Activated naive CD4-positive, alpha-beta T cell treated with anti-CD3 and anti-CD28 coated beads for 36 hours (primary cell): Measurements from ENCODE around the gene RNF222. TPM values are rescaled to one million over a fixed set of nuclear protein-coding genes. Genes with fewer than 3 reads are reported as not detected.
"Not testable (repeated sequence)": the region's sequence is repeated elsewhere in the genome, so short reads cannot be mapped to it uniquely, and the experiment has no call there.

ENCODE experiments used
- CTCF ChIA-PET: fragments of 350-600 bp; sonication (Branson Sonifier 250); formaldehyde crosslinking; loops from one replicate; lab custom pipeline; 2021; ENCODE audit warnings: antibody characterized with exemption; lab: Charles Lee
- DNase-seq: peaks from one replicate; pipeline ENCODE4 v3.0.0-alpha.2; 2020
- H3K27ac Mint-ChIP-seq: one replicate; pipeline ENCODE4 v1.8.0; 2021; ENCODE audit warnings: mild to moderate bottlenecking, mixed read lengths
- H3K27me3 Mint-ChIP-seq: one replicate; pipeline ENCODE4 v1.8.0; 2021; ENCODE audit warnings: low read depth, mixed read lengths
- H3K36me3 Mint-ChIP-seq: one replicate; pipeline ENCODE4 v1.8.0; 2021; ENCODE audit warnings: low read depth, mixed read lengths
- H3K4me1 Mint-ChIP-seq: one replicate; pipeline ENCODE4 v1.8.0; 2021; ENCODE audit warnings: low read depth, mixed read lengths
- H3K4me3 Mint-ChIP-seq: one replicate; pipeline ENCODE4 v1.8.0; 2021; ENCODE audit warnings: mild to moderate bottlenecking, moderate library complexity, mixed read lengths
- H3K9me3 Mint-ChIP-seq: one replicate; pipeline ENCODE4 v1.8.0; 2021; ENCODE audit warnings: mixed read lengths
- intact Hi-C: fragments of 100-400 bp; cut with micrococcal nuclease; formaldehyde crosslinking; loops from one replicate; pipeline ENCODE4 v1.15.1; 2023
- total RNA-seq, 2 experiments: library from RNA; stranded (reverse); gene quantifications; one replicate each; pipeline ENCODE4 v1.2.3, GENCODE V29; 2021

The RNF222 gene
- total RNA-seq, 2 experiments from 2014 or later: 0.07 to 0.10 TPM

- H3K4me1 Mint-ChIP-seq: peaks cover 10% of the 10 kb centered on the region
- H3K27ac Mint-ChIP-seq: no peak overlapping the region
- no peaks in the 10 kb centered on the region for H3K27me3 Mint-ChIP-seq
- no peaks in the 10 kb centered on the region for H3K36me3 Mint-ChIP-seq
- CTCF ChIA-PET: interaction anchor here (0.6 to 1.8 kb wide), 3 partner anchors 8 to 89 kb away, joined by 3 to 4 read pairs (median 3); partner anchors contain the start of gene KRABD2
- intact Hi-C loops: no loop called here
- DNase-seq: no peak
- no peak overlapping the region for H3K4me3 Mint-ChIP-seq
- no peaks in the 10 kb centered on the region for H3K9me3 Mint-ChIP-seq
Measured at GRCh38 chr17:8391711-8392110, 5.9 kb downstream of the RNF222 start.

DNA sequence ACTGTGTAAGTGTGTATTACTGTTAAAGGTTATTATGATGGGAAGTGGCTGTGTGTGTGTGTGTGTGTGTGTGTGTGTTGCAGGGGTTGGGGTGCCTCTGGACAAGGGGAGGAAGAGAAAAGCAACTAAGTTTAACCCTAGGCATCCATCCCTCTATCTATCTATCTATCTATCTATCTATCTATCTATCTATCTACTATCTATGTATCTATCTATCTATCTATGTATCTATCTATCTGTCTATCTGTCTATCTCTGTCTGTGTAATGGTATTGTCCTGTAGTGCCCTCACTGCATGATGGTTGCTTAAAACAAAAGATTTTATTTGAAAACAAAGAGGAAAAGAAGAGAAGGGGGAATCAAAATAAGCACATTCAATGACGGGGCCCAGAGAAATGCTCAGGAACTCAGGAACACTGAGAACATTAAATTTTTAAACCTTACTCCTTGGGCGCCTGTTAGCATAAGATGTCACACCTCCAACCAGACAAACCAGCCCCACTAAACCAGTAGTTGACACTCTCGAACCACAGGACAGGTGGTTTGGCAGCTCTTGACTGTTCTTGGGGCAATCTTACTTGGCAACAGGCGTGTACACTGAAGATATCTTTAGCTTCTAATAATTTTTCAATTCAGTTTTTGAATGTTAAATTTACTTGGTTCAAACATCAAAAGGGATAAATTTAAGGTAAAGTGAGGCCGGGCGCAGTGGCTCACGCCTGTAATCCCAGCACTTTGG is 9.5 kb downstream of the RNF222 start:
- no peak overlapping the region for H3K27ac Mint-ChIP-seq
- no peak for DNase-seq
- CTCF ChIA-PET: no interaction called here
- H3K27me3 Mint-ChIP-seq: no peaks in the 10 kb centered on the region
- no peaks in the 10 kb centered on the region for H3K9me3 Mint-ChIP-seq
- peaks cover 13% of the 10 kb centered on the region for H3K4me1 Mint-ChIP-seq
- peaks cover under 1% of the 10 kb centered on the region for H3K36me3 Mint-ChIP-seq
- intact Hi-C loops: no loop called here
- H3K4me3 Mint-ChIP-seq: no peak overlapping the region

- CTCF ChIA-PET: interaction anchor here (1.0 to 2.0 kb wide), 2 partner anchors 10 to 360 kb away, joined by 3 to 7 read pairs; partner anchors contain the start of gene KRABD2
- Mint-ChIP-seq H3K27me3 (no peaks in the 10 kb centered on the region), H3K27ac (no peak overlapping the region), H3K4me3 (no peak overlapping the region), H3K36me3 (peaks cover 12% of the 10 kb centered on the region), H3K4me1 (peaks cover 24% of the 10 kb centered on the region), H3K9me3 (no peaks in the 10 kb centered on the region)
- intact Hi-C loops: no loop called here
- no peak for DNase-seq
Measured at GRCh38 chr17:8386841-8387240, 10.8 kb downstream of the RNF222 start.

DNA sequence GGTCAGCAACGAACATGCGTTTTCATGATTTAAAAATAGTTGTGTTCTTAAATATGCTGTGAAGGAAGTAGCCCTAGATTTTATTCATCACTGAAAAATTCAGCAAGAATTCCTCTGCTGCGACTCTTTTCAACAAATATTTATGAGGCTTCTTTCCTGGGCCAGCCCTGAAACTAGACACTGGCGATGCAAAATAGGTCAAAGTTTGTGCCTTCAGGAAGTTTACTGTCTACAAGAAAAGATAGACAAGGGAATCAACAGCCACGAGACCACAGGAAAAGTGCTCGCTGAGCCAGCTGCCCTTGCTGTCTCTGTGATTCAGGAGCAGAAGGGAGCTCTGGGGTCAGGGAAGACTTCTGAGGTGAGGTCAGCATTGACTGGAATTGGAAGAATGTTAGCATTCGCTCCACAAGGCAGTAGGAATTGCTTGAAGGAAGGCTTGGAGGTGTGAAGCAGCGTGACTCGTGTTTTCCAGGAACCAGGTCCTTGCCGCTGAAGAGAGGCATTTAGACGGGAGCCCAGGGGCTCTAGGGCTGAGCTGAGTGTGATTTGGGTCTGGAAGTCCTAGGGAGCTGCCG is 12.7 kb downstream of the RNF222 start:
- peak overlapping the region; percentile 77 for H3K27ac Mint-ChIP-seq
- intact Hi-C loops: loop anchor here (5.0 kb wide), 6 partner anchors 248 to 1373 kb away; partner anchors contain the start of genes CNTROB, HES7, RNASEK and TRAPPC1
- H3K9me3 Mint-ChIP-seq: no peaks in the 10 kb centered on the region
- no peaks in the 10 kb centered on the region for H3K27me3 Mint-ChIP-seq
- no peak for DNase-seq
- peaks cover 41% of the 10 kb centered on the region for H3K4me1 Mint-ChIP-seq
- peak overlapping the region; percentile 99 for H3K4me3 Mint-ChIP-seq
- CTCF ChIA-PET: interaction anchor here (2.1 kb wide), 1 partner anchor 362 kb away, joined by 16 read pairs; no protein-coding TSS in a partner anchor
- peaks cover 32% of the 10 kb centered on the region for H3K36me3 Mint-ChIP-seq

DNA sequence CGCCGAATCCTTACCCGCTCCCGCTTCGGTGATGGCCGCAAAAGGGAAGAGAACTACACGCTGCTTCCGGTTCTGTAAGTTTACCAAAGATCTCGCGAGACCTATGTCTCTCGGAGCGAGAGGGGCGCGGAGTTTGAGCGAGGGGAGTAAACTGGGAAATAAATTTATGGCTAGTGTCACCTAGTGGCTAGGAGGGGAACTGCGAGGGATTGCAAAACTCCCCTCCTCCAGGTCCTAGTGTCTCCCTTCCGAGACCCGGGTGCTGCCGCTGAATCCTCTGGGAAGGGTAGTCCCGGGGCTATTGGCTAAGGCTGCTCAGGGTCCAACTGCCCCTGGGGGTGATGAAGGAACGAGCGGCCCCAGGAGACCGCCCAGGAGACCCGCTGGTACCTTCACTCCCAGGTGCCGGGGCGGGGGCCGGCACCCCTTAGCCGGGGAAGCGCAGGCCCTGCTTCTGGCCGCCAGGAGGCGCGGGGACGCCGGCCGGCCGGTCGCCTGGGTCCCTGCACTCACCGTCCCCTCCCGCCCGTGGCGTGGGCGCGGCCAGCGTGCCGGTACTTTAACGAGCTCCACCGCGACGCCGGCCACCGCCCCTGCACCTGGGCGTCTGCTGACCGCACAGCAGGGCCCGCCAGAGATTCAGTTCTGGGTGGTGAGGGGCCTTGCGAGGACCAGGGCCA is 14.3 kb downstream of the RNF222 start, which contains the start of gene RPL26:
TSS of gene RPL26 (minus strand) at position 51 of the 680 bp plus-strand sequence. CDS start 883 bp downstream, outside the sequence.
- H3K4me3 Mint-ChIP-seq: peak within 1 kb of the TSS; percentile 99
- CTCF ChIA-PET: interaction anchor here (0.6 to 2.1 kb wide), 12 partner anchors 9 to 581 kb away, joined by 3 to 16 read pairs (median 4); partner anchors contain the start of gene NDEL1
- peaks cover 57% of the 10 kb centered on the region for H3K4me1 Mint-ChIP-seq
- no peaks in the 10 kb centered on the region for H3K27me3 Mint-ChIP-seq
- peak within 1 kb of the TSS; percentile 98 for H3K27ac Mint-ChIP-seq
- H3K36me3 Mint-ChIP-seq: peaks cover 47% of the 10 kb centered on the region
- intact Hi-C loops: loop anchor here (1.0 to 5.0 kb wide), 12 partner anchors 52 to 1371 kb away; partner anchors contain the start of genes CNTROB, CTC1, HES7 and MYH10
- peak; percentile 98 for DNase-seq
- no peaks in the 10 kb centered on the region for H3K9me3 Mint-ChIP-seq

- Mint-ChIP-seq H3K4me1 (peaks cover 59% of the 10 kb centered on the region), H3K27me3 (no peaks in the 10 kb centered on the region), H3K27ac (peak overlapping the region; percentile 98), H3K4me3 (peak overlapping the region; percentile 99), H3K36me3 (peaks cover 49% of the 10 kb centered on the region), H3K9me3 (no peaks in the 10 kb centered on the region)
- DNase-seq: no peak
- CTCF ChIA-PET: interaction anchor here (1.6 kb wide), 1 partner anchor 54 kb away, joined by 4 read pairs; no protein-coding TSS in a partner anchor
- intact Hi-C loops: loop anchor here (1.0 to 5.0 kb wide), 12 partner anchors 52 to 1371 kb away; partner anchors contain the start of genes CNTROB, CTC1, HES7 and MYH10
Measured at GRCh38 chr17:8382880-8383142, 14.8 kb downstream of the RNF222 start.

- DNase-seq: no peak
- Mint-ChIP-seq H3K27ac (peak overlapping the region; percentile 98), H3K4me3 (peak overlapping the region; percentile 99), H3K9me3 (no peaks in the 10 kb centered on the region), H3K36me3 (peaks cover 54% of the 10 kb centered on the region), H3K4me1 (peaks cover 63% of the 10 kb centered on the region), H3K27me3 (no peaks in the 10 kb centered on the region)
- CTCF ChIA-PET: interaction anchor here (1.6 kb wide), 1 partner anchor 55 kb away, joined by 4 read pairs; no protein-coding TSS in a partner anchor
- intact Hi-C loops: loop anchor here (2.0 to 5.0 kb wide), 8 partner anchors 87 to 1370 kb away; partner anchors contain the start of genes CNTROB, HES7, RNASEK and SLC25A35
Measured at GRCh38 chr17:8382052-8382879, 15.4 kb downstream of the RNF222 start.

DNA sequence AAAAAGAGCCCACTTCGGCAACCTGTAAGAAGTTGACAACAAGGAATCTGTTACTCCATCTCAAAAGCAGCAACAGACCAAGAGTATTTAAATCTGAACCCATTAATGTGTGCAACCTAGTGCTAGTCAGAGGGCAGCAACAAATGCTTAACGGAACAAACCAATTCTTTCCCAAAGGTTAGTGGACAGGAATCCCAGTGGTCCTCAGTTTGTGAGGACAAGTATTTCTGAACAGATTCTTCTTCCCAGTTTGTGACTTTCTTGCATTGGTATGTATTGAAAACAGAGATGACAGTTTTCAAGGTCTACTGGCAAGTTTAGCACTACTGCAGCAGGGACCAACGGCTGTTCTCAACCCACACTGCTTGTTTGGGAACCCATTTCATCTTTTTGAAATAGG is 17.6 kb downstream of the RNF222 start:
- Mint-ChIP-seq H3K27me3 (no peaks in the 10 kb centered on the region), H3K27ac (no peak overlapping the region), H3K4me1 (peaks cover 77% of the 10 kb centered on the region), H3K9me3 (no peaks in the 10 kb centered on the region), H3K36me3 (peaks cover 62% of the 10 kb centered on the region), H3K4me3 (peak overlapping the region; percentile 99)
- intact Hi-C loops: loop anchor here (5.0 kb wide), 6 partner anchors 243 to 1368 kb away; partner anchors contain the start of genes CNTROB, HES7, RNASEK and TRAPPC1
- DNase-seq: no peak
- CTCF ChIA-PET: no interaction called here

GRCh38 chr17:8378117-8378516 is 19.5 kb downstream of the RNF222 start:
- H3K27me3 Mint-ChIP-seq, intact Hi-C loops, H3K9me3 Mint-ChIP-seq, H3K27ac Mint-ChIP-seq, DNase-seq: not testable (repeated sequence)
- CTCF ChIA-PET: interaction anchor here (1.6 kb wide), 1 partner anchor 9 kb away, joined by 7 read pairs; no protein-coding TSS in a partner anchor
- H3K4me3 Mint-ChIP-seq: peak overlapping the region; percentile 32
- H3K36me3 Mint-ChIP-seq: peaks cover 62% of the 10 kb centered on the region
- H3K4me1 Mint-ChIP-seq: peaks cover 70% of the 10 kb centered on the region

DNA sequence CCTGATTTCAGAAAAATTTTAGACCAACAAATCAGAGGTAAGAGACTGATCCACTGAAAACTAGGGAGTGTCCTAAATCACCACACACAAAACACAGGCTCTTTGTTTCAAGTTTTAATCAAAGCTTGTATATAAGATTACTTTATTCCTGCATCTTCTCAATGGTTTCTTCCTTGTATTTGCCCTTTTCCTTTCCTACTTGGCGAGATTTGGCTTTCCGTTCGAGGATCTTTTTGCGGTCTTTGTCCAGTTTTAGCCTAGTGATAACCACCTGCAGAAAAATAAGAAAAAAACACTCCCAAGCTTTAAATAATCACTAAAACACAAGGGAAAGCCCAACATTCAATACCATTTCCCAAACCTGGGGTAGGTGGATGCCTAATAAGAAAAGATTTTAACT is 20.2 kb downstream of the RNF222 start:
- no peaks in the 10 kb centered on the region for H3K27me3 Mint-ChIP-seq
- no peaks in the 10 kb centered on the region for H3K9me3 Mint-ChIP-seq
- CTCF ChIA-PET: interaction anchor here (1.0 to 1.6 kb wide), 3 partner anchors 9 to 59 kb away, joined by 3 to 7 read pairs (median 3); no protein-coding TSS in a partner anchor
- H3K4me1 Mint-ChIP-seq: peaks cover 63% of the 10 kb centered on the region
- no peak for DNase-seq
- peaks cover 55% of the 10 kb centered on the region for H3K36me3 Mint-ChIP-seq
- H3K27ac Mint-ChIP-seq: peak overlapping the region; percentile 69
- peak overlapping the region; percentile 26 for H3K4me3 Mint-ChIP-seq
- intact Hi-C loops: no loop called here
